ENCODE data around the gene NEMF. TPM values are rescaled to one million over a fixed set of nuclear protein-coding genes. Genes with fewer than 3 reads are reported as not detected.
"Not testable (repeated sequence)": the region's sequence is repeated elsewhere in the genome, so short reads cannot be mapped to it uniquely, and the experiment has no call there.

Gene NEMF
- polyA plus RNA-seq, 1 donor from 2014 or later = 91.0 TPM

GRCh38 chr14:49895480-49895879 lies 42.9 kb upstream of the NEMF start:
- Histone ChIP-seq H3K9me2 (ENCODE audit: insufficient read depth, low read length) (no peaks in the 10 kb centered on the region), H3K36me3 (ENCODE audit: insufficient read depth, low read length) (no peaks in the 10 kb centered on the region), H3K27ac (ENCODE audit: low read length) (no peak overlapping the region), H3K79me2 (replicated peaks; ENCODE audit: insufficient read depth, low read length) (peaks cover 37% of the 10 kb centered on the region), H2AFZ (ENCODE audit: low read depth, low read length) (no peak overlapping the region), H3F3A (ENCODE audit: insufficient read depth, low read length, poor library complexity, severe bottlenecking) (no peaks in the 10 kb centered on the region), H3K4me2 (ENCODE audit: low read length) (peak overlapping the region; percentile 84), H4K20me1 (ENCODE audit: insufficient read depth) (no peaks in the 10 kb centered on the region), H3K27me3 (ENCODE audit: insufficient read depth, low read depth, low read length) (no peaks in the 10 kb centered on the region), H3K9ac (ENCODE audit: low read length) (no peak overlapping the region), H3K9me3 (ENCODE audit: low read length) (no peaks in the 10 kb centered on the region), H3K4me3 (ENCODE audit: low read length) (peak overlapping the region; percentile 97)
- TF ChIP-seq REST (IDR thresholded peaks at IDR 0.05; ENCODE audit: borderline replicate concordance) = no peak
- TF ChIP-seq CTCF (IDR thresholded peaks at IDR 0.05; ENCODE audit: poor library complexity, severe bottlenecking) = no peak
- TF ChIP-seq TAF1 (IDR thresholded peaks at IDR 0.05; ENCODE audit: low read depth) = no peak
- no peak for TF ChIP-seq RAD21 (conservative IDR thresholded peaks at IDR 0.05)
- TF ChIP-seq EZH2 (IDR thresholded peaks at IDR 0.05; ENCODE audit: borderline replicate concordance, insufficient read depth, low read length, poor library complexity, severe bottlenecking) = no peak
- no peak for TF ChIP-seq POLR2AphosphoS5 (IDR thresholded peaks at IDR 0.05)
- no peak for TF ChIP-seq EP300 (conservative IDR thresholded peaks at IDR 0.05; ENCODE audit: poor library complexity, severe bottlenecking)
- no peak for TF ChIP-seq SMC3 (conservative IDR thresholded peaks at IDR 0.05; ENCODE audit: poor library complexity)
- TF ChIP-seq MXI1 (conservative IDR thresholded peaks at IDR 0.05; ENCODE audit: poor library complexity, severe bottlenecking) = no peak

DNA sequence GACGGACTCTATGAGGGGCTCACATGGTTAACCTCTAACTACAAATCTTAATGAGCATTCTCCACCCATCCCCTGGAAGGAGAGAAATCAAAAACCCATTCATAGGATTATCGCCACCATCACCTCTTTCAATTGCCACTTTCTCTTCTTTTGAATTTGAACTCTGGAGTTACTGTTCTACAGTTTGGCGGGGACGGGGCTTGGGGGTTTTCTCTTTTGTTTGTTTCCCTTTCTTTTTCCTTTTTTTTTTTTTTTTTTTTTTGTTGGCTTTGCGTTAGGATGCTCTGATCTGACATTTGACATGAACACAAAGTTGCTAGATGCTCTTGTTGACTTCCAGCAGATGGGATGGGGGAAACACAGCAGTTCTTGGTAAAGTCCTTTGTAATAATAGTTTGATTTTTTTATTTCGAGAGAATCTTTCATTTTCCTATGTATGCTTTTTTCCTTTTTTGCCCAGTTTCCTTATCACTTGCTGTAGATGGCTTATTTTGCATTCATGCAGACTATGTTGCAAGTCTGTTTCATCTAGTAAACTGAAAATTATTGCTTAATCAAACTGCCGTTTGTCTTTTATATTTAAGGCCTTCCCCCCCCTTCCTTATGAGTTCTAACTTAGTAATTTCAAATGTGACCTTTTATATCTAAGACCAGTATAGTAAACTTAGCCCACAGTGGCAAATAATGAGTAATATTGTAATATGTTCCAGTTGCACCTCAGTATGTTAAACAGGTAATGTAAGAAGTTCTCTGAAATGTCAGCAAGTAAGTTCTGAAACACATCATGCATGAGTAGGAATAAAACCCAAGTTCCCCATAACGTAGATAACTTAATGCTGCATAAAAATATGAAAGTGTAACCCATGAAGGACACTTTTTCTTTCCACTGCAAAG lies 41.9 kb upstream of the NEMF start:
- not testable (repeated sequence) for H2AFZ ChIP-seq (ENCODE audit: low read depth, low read length); H3K9me3 ChIP-seq (ENCODE audit: low read length); H3K36me3 ChIP-seq (ENCODE audit: insufficient read depth, low read length); H4K20me1 ChIP-seq (ENCODE audit: insufficient read depth); H3F3A ChIP-seq (ENCODE audit: insufficient read depth, low read length, poor library complexity, severe bottlenecking); H3K27me3 ChIP-seq (ENCODE audit: insufficient read depth, low read depth, low read length); H3K9me2 ChIP-seq (ENCODE audit: insufficient read depth, low read length)
- H3K27ac ChIP-seq (ENCODE audit: low read length) = peak overlapping the region; percentile 96
- peak overlapping the region; percentile 84 for H3K4me2 ChIP-seq (ENCODE audit: low read length)
- H3K79me2 ChIP-seq (replicated peaks; ENCODE audit: insufficient read depth, low read length) = peaks cover 37% of the 10 kb centered on the region
- H3K9ac ChIP-seq (ENCODE audit: low read length) = peak overlapping the region; percentile 97
- H3K4me3 ChIP-seq (ENCODE audit: low read length) = peak overlapping the region; percentile 97
